KG1 (cell line): ENCODE data around the gene ANLN.
"Not testable (repeated sequence)": the region's sequence is repeated elsewhere in the genome, so short reads cannot be mapped to it uniquely, and the experiment has no call there.

ENCODE experiments used
- DNase-seq: peaks from one replicate; lab custom pipeline; 2025; lab: John Stamatoyannopoulos, UW

Gene ANLN

DNA sequence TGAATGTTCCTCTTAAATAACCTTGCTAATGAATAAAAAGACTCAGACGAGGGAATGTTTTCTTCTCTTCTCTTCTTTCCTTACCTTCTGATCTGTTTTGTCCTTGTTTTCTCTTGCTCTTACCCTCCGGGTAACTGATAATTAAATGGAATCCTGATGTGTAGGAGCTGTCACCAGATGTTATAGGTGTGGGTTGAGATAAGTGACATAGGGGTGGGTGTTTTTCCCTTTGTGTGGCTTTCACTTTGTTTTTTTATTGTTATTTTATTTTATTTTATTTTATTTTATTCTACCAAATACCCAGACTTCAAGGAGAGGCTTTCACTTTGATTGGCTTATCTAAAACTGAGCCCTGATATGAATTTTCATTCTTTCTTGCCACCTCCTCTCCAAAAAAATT, 25.5 kb downstream of the ANLN start:
- DNase-seq = no peak

DNA sequence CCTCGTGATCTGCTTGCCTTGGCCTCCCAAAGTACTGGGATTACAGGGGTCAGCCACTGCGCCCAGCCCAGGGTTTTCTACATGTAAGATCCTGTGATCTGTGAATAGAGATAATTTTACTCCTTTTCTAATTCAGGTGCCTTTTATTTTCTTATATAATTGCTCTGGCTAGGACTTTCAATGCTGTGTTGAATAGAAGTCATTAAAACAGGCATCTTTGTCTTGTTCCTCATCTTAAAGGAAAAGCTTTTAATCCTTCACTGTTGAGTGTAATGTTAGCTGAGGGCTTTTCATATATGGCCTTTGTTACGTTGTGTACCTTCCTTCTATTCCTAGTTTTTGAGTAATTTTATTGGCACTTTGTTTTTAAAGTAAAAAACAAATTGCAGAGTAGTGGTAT, 26.6 kb downstream of the ANLN start:
- no peak for DNase-seq

DNA sequence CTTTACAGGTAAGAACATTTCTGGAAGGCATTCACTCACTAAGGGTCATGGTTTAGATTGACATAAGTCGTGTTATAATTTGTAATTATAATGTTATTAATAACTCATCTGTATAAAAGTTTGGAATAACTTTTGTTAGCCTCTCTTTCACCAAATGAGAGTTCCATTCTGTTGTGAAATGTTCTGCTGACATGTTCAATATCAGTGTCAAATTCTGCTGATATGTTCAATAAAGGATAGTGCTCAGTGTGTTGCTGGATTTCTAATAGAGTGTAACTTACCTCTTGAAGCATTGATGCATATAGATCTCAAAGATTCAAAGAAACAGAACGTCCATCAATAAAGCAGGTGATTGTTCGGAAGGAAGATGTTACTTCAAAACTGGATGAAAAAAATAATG, 30.6 kb downstream of the ANLN start:
- no peak for DNase-seq

DNA sequence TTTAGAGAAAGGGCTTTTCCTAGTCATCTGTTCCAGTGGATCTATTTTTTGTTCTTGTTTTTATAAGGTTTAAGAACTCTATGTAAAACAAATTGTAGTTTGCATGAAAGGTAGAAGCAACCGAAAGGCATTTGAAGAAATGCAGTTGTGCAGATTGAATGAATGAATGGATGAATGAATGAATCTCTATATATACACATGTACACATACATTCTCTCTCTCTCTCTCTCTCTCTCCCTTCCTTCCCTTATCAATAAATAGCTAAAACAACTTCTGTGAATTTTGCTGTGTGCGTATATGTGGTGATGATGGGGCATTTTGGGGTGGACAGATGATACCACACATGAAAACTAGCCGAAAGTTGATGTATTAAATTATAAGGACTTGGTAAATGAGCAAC, 32.4 kb downstream of the ANLN start:
- no peak for DNase-seq

DNA sequence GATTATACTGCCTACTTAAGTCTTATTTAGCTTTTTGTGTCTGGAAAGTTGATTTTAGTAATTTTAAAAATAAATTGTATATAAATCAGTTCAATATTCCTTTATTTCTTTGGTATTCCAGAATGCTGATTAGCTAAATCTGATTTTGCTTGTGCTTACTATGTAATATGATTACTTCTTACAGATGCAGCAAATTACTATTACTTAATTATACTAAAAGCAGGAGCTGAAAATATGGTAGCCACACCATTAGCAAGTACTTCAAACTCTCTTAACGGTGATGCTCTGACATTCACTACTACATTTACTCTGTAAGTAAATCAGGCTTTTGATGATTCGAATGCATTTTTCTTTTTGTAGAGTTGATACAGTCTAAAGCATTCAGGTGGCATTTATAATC, 34.0 kb downstream of the ANLN start:
- no peak for DNase-seq

DNA sequence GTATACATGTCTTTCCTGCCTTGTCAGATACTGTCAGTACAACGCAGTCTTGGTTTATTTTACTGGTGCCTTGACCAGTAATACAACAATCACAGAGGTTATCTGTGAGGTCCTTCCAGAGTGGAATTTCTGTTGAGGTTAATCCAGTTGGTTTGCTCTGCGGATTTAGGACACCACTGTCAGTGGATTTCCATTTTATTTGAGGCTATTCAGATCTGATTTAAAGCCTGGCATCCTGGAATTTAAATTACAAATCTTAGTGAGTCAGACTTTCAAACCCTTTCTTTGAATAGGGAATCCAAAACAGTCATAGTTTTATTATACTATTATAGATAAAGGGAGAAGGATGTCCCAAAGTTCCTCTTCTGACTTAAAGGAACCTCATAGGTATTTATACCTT, 40.5 kb downstream of the ANLN start:
- no peak for DNase-seq

DNA sequence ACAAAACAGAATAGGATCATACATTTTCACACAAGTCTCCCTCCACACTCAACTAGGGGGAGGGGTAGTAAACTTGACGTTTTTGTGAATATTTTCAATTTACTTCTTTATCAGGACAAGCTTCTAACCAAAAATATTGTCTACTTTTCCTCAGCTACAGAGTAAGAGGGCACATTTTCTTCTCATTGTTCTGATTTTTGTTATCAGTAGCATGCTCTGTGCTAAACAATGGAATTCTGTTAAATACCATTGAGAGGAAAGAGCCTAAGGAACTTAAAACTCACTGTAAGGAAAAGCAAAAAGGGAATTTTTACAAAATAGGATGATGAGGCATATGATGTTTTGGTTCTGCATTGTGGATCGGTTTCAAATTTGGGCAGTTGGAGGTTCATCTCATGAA, 41.2 kb downstream of the ANLN start:
- no peak for DNase-seq

DNA sequence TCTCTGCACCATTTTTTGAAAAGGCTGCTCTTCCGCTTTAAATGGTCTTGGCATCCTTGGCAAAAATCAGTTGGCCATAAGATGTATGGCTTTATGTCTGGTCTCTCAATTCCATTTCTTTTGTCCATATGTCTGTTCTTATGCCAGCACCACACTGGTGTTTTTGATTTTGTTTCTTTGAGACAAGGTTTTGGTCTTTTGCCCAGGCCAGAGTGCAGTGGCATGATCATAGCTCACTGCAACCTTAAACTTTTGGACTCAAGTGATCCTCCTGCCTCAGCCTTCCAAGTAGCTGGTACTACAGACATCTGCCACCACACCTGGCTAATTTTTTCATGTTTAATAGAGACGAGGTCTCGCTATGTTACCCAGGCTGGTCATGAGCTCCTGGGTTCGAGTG, 48.5 kb downstream of the ANLN start:
- no peak for DNase-seq

DNA sequence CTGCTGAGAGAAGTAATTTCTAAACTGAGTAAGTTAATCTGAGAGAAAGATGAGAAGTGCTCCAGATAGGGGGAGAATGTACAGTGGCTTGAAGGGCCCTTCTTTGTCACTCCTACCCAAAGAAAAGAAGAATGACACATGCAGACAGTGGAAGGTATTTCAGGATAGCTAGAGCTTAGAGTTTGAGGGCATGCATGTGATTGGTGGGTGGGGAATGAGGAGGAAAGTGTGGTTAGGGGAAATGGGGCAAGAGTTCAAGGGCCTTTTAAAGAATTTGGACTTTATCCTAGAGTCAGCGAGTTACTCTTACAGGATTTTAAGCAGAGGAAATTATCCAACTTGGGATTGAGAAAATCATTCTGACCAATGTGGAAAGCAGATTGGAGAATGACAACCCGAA, 50.0 kb downstream of the ANLN start:
- no peak for DNase-seq

DNA sequence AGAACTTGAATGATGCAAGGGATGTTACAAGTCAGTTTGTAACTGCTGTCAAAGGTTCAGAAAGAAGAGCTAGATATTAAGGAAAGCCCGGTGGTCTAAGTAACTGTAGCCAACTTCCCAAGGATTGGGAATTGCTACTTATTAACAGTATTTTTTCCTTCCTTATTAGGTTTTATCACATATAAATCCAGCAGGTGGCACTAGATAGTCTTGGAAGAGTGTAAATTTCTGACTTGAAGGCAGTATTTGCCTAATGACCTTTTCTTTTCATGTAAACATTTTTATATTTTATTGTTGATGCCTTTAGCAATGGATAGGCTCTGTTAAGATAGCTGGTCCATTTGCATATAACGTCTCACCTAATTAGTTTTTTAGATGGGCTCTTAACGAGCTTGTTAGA, 51.2 kb downstream of the ANLN start:
- DNase-seq = no peak

DNA sequence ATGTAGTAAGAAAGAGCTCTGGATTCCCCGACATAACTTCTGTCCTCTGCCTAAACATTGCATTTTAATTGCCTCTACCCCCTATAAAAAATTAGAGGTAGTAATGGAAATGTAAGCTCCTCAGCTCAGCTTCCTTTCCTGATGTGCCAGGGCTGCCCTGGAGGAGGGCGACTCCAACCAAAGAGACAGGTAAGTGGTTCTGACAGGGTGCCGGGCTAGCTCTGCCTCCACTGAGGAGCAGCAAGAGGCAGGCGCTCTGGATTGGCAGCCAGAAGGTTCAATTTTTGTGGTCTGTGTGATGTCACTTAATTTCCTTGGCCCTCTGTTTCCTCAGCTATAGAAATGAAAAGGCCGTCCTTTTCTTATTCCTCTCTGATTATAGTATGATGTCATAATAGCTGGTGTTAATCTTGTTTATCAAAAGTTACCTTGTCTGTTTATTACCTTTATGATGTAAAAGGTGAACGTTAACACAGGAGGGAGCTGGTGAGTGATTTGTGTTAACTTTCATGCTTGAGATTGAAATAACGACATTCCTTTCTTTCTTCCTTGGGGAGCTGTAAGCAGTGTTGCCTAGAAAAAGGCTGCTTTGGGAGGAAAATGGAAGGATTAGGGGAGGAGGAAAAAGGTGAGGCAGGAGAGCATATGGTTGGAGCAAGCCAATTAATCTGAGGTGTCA, 51.8 kb downstream of the ANLN start:
- no peak for DNase-seq

DNA sequence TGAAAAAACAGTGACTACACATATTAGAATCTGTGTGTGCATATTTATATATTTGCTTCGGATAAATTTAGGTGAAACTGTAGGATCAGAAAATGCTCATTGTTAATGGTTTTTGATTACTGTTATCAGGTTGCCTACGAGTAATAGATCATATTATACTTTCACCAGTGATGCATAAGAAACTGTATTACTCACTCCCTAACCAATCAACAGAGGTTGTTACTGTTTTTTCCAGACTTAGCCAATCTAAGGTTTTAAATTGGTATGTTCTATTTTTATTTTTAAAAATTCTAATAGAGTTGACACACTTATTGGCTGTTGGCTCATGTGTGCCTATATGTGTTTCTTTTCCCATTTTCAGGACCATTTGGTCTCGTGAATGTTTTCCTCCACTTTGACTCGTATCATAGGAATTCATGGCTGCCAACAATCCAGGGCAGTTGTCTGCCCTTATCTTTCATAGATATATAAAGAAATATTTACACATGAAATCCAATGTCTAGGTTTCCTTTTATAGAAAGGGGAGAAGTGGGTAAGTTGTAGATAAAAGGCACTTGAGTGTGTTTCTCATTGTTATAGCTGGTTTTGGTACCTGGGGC, 59.2 kb downstream of the ANLN start:
- DNase-seq = no peak

DNA sequence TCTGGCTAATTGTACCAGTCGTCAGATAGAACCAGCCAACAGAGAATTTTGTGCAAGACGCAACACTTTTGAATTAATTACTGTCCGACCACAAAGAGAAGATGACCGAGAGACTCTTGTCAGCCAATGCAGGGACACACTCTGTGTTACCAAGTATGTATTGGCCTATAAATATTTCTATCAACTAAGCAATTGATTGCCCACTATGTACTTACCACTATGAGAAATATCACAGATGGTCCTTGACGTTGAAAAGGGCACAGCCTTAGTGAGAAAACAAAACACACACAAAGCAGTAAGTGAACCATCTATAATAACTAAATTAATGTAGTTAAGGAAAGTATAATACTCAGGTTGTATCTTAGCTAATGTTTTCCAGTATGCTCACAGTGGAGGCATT, 60.0 kb downstream of the ANLN start:
- no peak for DNase-seq

DNA sequence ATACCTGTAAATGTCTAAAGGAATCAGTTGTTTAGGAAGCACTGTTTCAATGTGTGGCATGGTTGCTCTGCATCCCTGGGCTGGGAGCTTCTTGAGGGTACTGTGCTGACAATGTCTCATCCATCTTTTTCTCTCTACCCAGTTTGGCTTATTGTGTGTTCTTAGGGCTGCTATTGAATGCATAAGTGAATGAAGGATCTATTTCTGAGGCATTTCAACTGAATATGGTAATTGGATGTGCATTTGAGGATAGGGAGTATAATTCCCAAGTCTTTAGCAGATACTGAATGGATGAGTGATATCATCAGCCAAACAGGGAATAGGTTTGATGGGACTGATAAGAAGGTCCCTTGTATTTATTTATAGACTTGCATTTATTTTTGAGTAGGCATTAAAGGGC, 64.1 kb downstream of the ANLN start:
- no peak for DNase-seq

DNA sequence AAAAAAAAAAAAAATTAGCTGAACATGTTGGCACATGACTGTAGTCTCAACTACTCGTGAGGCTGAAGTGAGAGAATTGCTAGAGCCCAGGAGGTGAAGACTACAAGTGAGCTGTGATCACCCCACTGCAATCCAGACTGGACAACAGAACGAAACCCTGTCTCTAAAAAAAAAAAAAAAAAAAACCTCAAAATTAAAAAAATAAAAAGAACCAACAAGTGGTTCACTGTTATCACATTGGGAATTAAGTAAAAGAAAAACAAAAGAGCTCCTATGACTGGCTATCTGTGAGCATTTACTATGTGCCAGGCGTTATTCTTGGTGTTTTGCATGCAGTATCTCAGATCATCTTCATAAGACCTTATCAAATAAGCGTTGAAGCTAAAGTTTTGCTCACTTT, 66.0 kb downstream of the ANLN start:
- no peak for DNase-seq

DNA sequence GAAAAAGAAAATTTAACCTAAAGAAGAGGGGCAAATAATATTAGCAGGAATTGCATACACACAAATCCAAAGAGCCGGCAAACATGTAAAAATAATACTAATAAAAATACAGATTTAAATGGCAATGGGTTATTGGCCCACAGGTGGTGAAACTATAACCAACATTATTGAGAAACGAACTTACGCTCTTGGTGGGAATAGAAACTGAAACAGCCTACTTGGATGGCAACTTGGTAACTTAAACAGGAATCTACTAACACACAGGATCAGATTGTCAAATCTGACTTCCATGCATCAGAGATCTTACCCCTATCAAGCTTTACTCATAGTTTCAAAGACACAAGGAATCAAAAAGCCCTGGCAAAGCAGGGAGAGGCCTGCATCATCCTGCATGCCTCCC, 66.5 kb downstream of the ANLN start:
- DNase-seq = no peak

DNA sequence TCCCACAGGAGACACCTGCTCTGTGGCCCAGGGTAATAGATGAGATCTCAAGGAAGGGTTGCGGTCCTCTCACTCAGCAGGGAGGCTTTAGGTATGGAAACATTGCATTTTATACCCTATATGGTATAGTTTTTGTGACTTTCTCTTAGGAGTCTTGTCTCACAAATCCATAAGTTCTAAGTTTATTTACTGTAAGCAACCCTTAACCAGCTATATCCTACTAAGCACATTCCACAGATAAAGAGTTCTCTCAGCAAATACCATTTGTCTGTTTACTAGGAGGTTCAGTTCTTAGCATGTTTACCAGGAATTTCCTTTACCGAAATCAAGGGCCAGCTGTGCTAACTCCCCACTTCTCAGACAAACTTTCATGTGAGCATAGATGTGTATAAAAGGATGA, 66.9 kb downstream of the ANLN start:
- DNase-seq = no peak

DNA sequence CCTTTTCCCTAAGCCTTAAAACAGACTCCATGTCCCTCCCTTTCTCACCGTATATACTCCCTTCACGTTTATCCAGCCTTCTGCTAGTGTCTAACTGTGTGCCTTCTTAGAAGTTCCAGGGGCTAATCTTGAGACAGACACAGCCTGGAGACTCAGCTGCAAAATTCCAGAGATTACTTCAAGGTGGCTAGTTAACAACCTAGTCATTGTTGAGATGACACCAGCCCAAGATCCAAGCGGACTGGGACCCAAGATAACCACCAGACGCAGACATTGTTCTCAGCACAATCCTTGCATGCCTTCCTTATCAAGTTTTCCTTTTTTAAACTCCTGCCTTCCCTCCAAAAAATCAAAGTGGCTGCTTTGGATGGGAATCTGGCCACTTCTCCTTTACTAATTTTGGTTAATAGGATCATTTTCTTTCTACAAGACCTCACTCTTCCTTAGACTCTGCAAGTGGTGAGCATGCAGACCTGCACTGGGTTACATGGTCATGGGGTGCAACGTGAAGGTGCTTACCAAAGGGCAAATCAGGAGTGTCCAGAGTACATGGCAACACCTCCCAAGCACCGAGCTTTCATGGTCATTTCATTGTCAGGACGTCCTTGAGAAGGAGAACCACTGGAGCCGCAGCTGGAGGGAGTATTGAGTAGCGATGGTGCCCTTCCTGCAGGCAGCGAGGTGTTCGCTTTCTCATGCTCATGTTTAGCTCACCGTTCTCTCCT, 69.7 kb downstream of the ANLN start:
- DNase-seq = no peak

DNA sequence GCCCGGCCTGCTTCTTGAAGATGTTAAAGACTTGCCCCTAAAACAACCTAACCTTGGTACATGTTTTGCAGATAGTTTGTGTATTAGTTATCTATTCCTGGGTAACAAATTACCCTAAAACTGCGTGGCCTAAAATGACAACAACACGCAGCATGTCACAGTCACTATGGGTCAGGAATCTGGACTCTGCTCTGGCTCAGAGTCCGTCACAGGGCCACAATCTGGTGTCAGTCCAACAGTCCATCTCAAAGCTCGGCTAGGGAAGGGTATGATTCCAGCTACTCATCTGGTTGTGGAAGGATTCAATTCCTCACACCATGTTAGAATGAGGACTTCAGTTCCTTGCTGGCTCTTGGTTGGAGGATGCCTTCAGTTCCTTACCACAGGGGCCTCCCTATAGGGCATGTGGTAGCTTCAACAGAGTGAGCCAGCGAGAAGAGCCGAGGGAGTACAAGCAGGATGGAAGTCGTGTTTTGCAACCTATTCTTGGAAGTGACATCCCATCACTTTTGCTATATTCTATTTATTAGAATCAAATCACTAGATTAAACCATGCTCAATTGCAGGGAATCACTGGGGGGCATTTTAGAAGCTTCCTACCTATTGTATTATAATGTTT, 71.3 kb downstream of the ANLN start:
- no peak for DNase-seq

DNA sequence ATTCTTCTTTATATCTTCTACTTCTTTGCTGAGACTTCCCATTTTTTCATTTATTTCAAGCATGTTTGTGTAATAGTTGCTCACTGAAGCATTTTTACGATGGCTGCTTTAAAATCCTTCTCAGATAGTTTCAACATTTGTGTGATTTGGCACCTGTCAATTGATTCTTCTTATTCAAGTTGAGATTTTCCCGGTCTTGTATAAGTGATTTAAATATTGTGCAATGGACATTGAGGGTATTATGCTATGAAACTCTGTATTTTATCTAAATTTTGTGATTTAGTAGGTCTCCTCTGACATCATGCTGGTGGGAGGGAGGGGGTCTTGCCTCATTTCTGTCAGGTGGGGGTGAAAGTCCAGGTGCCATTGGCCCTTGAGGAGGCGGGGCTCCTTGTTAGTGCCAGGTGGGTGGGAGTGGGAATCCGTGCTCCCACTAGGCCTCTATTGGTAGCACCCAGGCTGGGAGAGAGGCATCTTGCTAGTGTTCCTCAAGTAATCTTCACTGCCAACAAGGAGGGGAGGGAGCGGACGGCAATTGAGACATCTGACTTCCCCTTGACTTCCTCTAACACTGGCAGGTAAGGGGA, 73.0 kb downstream of the ANLN start:
- DNase-seq = no peak

DNA sequence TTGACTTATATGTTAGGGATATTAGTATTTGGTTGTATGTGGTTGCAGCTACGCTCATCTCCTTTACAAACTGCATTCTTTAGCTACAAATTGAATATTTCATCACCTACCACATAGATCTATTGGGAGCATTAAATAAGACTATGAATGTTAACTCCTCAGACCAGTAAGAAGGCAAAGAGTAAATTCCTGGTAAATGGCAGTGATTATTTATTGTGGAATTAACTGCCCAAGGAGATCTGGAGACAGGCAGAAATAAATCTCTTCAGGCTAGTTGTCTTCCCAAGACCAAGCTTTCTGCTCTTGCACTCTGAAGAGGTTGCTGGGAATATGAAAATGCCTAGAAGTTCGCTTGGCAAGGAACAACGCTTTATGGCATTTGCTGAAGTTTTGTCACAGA, 74.6 kb downstream of the ANLN start:
- DNase-seq = no peak

DNA sequence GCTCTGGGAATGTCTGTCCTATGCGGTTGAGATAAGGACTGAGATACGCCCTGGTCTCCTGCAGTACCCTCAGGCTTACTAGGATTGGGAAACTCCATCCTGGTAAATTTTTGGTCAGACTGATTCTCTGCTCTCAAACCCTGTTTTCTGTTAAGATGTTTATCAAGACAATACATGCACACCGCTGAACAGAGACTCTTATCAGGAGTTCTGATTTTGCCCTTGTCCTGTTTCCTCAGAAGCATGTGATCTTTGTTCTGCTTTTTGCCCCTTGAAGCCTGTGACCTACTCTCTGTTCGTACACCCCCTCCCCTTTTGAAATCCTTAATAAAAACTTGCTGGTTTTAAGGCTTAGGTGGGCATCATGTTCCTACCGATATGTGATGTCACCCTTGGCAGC, 76.3 kb downstream of the ANLN start:
- not testable (repeated sequence) for DNase-seq
